Progenitor cell of endocrine pancreas (in vitro differentiated cells): Measurements from ENCODE around the gene MFAP4. TPM values are rescaled to one million over a fixed set of nuclear protein-coding genes. Genes with fewer than 3 reads are reported as not detected.

Experiments
- DNase-seq: peaks from one replicate; pipeline ENCODE4 v3.0.0; 2021; ENCODE audit warnings: low spot score; ENCODE audit not compliant: unreplicated experiment
- H3K27ac Mint-ChIP-seq: 2 replicates; pipeline ENCODE4 v1.8.0; 2021; ENCODE audit warnings: mild to moderate bottlenecking, moderate library complexity, mixed read lengths
- H3K27me3 Mint-ChIP-seq: 2 replicates; pipeline ENCODE4 v1.8.0; 2021; ENCODE audit warnings: mixed read lengths
- H3K36me3 Mint-ChIP-seq: 2 replicates; pipeline ENCODE4 v1.8.0; 2022; ENCODE audit warnings: mixed read lengths; ENCODE audit not compliant: insufficient read depth
- H3K4me1 Mint-ChIP-seq: 2 replicates; pipeline ENCODE4 v1.8.0; 2021; ENCODE audit warnings: low read depth, mixed read lengths
- H3K4me3 Mint-ChIP-seq: 2 replicates; pipeline ENCODE4 v1.8.0; 2021; ENCODE audit warnings: low read depth, mild to moderate bottlenecking, moderate library complexity, mixed read lengths
- H3K9me3 Mint-ChIP-seq: 2 replicates; pipeline ENCODE4 v1.8.0; 2021; ENCODE audit warnings: low read depth, mixed read lengths
- total RNA-seq: library from RNA; stranded (reverse); gene quantifications from 2 replicates; pipeline ENCODE4 v1.2.1, GENCODE V29; 2021
- TF ChIP-seq, protein P1 (sequence below): fragments of 200-600 bp; sonication (generic); IDR thresholded peaks from one replicate; pipeline ENCODE4 v1.5.0; 2021; ENCODE audit warnings: antibody characterized with exemption, mild to moderate bottlenecking; ENCODE audit not compliant: unreplicated experiment

Gene MFAP4
- total RNA-seq, 1 donor from 2014 or later: 2.3 TPM

DNA sequence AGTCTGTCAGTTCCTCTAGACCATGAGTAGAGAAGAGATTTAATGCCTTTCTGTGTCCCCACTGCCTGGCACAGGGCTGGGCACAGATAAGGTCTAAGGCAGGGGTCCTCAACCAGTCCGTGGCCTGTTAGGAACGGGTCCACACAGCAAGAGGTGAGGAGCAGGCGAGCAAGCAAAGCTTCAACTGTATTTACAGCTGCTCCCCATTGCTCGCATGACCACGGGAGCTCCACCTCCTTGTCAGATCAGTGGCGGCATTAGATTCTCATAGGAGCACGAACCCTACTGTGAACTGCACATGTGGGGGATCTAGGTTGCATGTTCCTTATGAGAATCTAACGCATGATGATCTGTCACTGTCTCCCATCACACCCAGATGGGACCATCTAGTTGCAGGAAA is 26.2 kb downstream of the MFAP4 start:
- TF ChIP-seq, protein P1, sequence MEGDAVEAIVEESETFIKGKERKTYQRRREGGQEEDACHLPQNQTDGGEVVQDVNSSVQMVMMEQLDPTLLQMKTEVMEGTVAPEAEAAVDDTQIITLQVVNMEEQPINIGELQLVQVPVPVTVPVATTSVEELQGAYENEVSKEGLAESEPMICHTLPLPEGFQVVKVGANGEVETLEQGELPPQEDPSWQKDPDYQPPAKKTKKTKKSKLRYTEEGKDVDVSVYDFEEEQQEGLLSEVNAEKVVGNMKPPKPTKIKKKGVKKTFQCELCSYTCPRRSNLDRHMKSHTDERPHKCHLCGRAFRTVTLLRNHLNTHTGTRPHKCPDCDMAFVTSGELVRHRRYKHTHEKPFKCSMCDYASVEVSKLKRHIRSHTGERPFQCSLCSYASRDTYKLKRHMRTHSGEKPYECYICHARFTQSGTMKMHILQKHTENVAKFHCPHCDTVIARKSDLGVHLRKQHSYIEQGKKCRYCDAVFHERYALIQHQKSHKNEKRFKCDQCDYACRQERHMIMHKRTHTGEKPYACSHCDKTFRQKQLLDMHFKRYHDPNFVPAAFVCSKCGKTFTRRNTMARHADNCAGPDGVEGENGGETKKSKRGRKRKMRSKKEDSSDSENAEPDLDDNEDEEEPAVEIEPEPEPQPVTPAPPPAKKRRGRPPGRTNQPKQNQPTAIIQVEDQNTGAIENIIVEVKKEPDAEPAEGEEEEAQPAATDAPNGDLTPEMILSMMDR: no peak
- no peak for DNase-seq
- peaks cover 10% of the 10 kb centered on the region for H3K4me1 Mint-ChIP-seq
- H3K4me3 Mint-ChIP-seq: no peak overlapping the region
- peaks cover 2% of the 10 kb centered on the region for H3K36me3 Mint-ChIP-seq
- no peak overlapping the region for H3K27ac Mint-ChIP-seq
- no peaks in the 10 kb centered on the region for H3K9me3 Mint-ChIP-seq
- peaks cover 3% of the 10 kb centered on the region for H3K27me3 Mint-ChIP-seq

DNA sequence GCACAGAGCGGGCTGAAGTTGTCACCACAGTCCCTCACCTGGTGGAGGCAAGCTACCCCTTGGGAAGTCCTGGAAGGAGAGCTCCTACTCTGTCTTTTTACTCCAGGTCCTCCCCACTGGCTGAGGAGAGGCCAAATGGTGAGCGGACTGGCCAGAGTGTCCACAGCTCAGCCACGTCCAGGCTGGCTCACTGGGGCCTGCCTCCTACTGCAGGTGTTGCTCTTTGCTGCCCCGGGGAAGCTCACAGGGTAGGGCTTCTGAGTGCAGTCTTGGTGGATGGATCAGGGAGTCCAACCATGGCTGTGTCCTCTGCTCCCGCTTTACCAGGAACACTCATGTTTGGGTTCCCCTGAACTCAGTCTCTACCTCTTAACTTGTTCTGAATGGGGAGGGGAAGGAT is 27.1 kb downstream of the MFAP4 start:
- Mint-ChIP-seq H3K36me3 (peaks cover 3% of the 10 kb centered on the region), H3K4me1 (peaks cover 10% of the 10 kb centered on the region), H3K4me3 (no peak overlapping the region), H3K9me3 (no peaks in the 10 kb centered on the region), H3K27me3 (peaks cover 3% of the 10 kb centered on the region), H3K27ac (no peak overlapping the region)
- no peak for DNase-seq
- TF ChIP-seq, protein P1: no peak

DNA sequence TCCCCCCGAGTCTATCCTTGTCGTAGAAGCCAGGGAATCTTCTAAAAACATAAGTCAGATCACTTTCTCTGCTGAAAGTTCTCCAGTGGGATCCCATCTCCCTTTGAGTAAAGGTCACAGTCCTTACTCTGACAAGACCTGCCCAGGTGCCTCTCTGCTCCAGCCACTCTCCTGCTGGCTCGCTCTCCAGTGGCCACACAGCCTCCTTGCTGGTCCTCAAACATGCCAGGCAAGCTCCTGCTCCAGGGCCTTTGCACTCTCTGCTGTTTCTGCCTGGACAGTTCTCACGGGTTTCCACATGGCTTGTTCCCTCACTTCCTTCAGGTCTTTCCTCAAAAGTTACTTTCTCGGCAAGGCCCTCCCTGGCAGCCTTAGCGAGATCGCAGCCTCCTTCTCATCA is 27.8 kb downstream of the MFAP4 start:
- H3K4me3 Mint-ChIP-seq: no peak overlapping the region
- no peaks in the 10 kb centered on the region for H3K9me3 Mint-ChIP-seq
- no peak for DNase-seq
- peaks cover 3% of the 10 kb centered on the region for H3K27me3 Mint-ChIP-seq
- TF ChIP-seq, protein P1: no peak
- H3K4me1 Mint-ChIP-seq: peaks cover 10% of the 10 kb centered on the region
- no peak overlapping the region for H3K27ac Mint-ChIP-seq
- H3K36me3 Mint-ChIP-seq: peaks cover 4% of the 10 kb centered on the region

DNA sequence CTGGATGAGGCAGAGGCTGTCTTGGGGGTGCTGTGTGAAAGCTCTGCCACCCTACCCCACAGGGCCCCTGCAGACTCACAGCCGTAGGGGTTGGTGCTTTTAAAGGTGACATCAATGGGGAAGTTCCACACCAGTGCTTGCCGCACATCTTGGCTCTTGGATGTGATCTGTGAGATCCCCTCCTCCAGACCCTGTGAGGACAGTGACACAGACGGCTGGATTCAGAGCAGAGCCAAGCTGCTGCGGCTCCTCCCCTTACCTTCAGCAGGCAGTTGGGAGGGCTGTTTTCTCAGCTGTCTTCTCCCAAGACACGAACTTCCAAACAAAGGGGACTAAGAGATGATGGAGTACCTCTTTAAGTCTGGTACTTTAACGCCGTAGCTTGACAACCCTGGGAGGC is 29.2 kb downstream of the MFAP4 start:
- peak overlapping the region; percentile 6 for H3K27ac Mint-ChIP-seq
- peaks cover 7% of the 10 kb centered on the region for H3K4me1 Mint-ChIP-seq
- H3K36me3 Mint-ChIP-seq: peaks cover 4% of the 10 kb centered on the region

DNA sequence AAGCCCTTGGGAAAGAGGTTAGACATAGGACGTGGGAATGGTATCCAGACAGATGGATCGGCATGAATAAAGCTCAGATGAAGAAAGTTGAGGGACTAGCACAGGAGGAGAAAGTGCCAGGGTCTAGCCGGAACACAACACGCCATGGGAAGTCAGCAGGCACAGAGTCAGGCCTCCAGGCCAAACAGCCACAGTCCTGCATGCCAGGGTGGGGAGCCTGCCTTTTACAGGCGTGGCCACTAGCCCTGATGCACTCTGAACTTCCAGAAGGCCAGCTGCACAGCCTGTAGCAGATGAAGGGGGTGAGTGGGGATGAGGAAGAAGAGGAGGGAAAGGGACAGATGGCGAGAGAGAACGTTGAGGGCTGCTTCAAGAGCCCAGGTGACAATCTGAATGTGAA is 29.6 kb downstream of the MFAP4 start:
- no peaks in the 10 kb centered on the region for H3K9me3 Mint-ChIP-seq
- H3K27me3 Mint-ChIP-seq: no peaks in the 10 kb centered on the region
- peaks cover 7% of the 10 kb centered on the region for H3K4me1 Mint-ChIP-seq
- no peak overlapping the region for H3K4me3 Mint-ChIP-seq
- peaks cover 4% of the 10 kb centered on the region for H3K36me3 Mint-ChIP-seq
- no peak for DNase-seq
- no peak overlapping the region for H3K27ac Mint-ChIP-seq
- TF ChIP-seq, protein P1: no peak

More for the DNA sequence above, 29.2 kb downstream of the MFAP4 start:
- H3K9me3 Mint-ChIP-seq: no peaks in the 10 kb centered on the region
- H3K27me3 Mint-ChIP-seq: no peaks in the 10 kb centered on the region
- no peak overlapping the region for H3K4me3 Mint-ChIP-seq
- DNase-seq: no peak
- TF ChIP-seq, protein P1: no peak
